ENCODE data around the gene PDGFA. TPM values are rescaled to one million over a fixed set of nuclear protein-coding genes. Genes with fewer than 3 reads are reported as not detected.

PDGFA gene
- total RNA-seq, 5 donors from 2014 or later (not counting 1 experiment from before 2014, with no cell fraction given) = 0.58 to 0.85 (median 0.74) TPM; not detected in 1

- H3K36me3 Mint-ChIP-seq = no peaks in the 10 kb centered on the region
- H3K36me3 ChIP-seq (ENCODE audit: control insufficient read depth in 2 of 2, extremely low read depth in 1 of 2, insufficient read depth in 1 of 2, low read length in 1 of 2) = no peaks in the 10 kb centered on the region
- ChIA-PET POLR2A (no interaction called here), CTCF (no interaction called here)
- no peaks in the 10 kb centered on the region for H3K9me3 ChIP-seq
- DNase-seq (no peak), ATAC-seq (replicated peaks in 1 of 4) (no peak)
- H3K27me3 Mint-ChIP-seq = peaks cover 0 to 25% of the 10 kb centered on the region in 2 donors
- H3K4me1 Mint-ChIP-seq = peaks cover 9 to 16% (median 16%) of the 10 kb centered on the region in 3 donors
- no peaks in the 10 kb centered on the region for H3K9me3 Mint-ChIP-seq
- 79% methylated on average over 17 of the region's 27 CpGs for WGBS (ENCODE audit: insufficient coverage)
- H3K27ac Mint-ChIP-seq = no peak overlapping the region
- H3K4me3 ChIP-seq (ENCODE audit: control insufficient read depth in 1 of 2, extremely low read depth in 1 of 2, low read length in 1 of 2) = no peak overlapping the region
- no peak overlapping the region for H3K4me3 Mint-ChIP-seq
- H3K27me3 ChIP-seq (replicated peaks in 1 of 2; ENCODE audit: control insufficient read depth in 2 of 2, extremely low read depth in 1 of 2, insufficient read depth in 2 of 2, low read length in 1 of 2) = peaks cover 0 to 44% of the 10 kb centered on the region in 2 experiments
- H3K27ac ChIP-seq (ENCODE audit: low read length) = no peak overlapping the region
- peaks cover 7 to 23% of the 10 kb centered on the region in 2 experiments for H3K4me1 ChIP-seq (ENCODE audit: control insufficient read depth in 1 of 2, extremely low read depth in 1 of 2, insufficient read depth in 2 of 2, low read length in 2 of 2)
These were observed 65.9 kb downstream of the PDGFA start for GRCh38 chr7:453597-454306.

GRCh38 chr7:452791-453455 lies 66.7 kb downstream of the PDGFA start:
- no peaks in the 10 kb centered on the region for H3K36me3 Mint-ChIP-seq
- ATAC-seq (replicated peaks in 1 of 4) (no peak), DNase-seq (no peak)
- WGBS (ENCODE audit: insufficient coverage) = 68% methylated on average over 19 of the region's 21 CpGs
- Histone ChIP-seq H3K27ac (ENCODE audit: low read length) (no peak overlapping the region), H3K36me3 (ENCODE audit: control insufficient read depth in 2 of 2, extremely low read depth in 1 of 2, insufficient read depth in 1 of 2, low read length in 1 of 2) (no peaks in the 10 kb centered on the region), H3K4me1 (ENCODE audit: control insufficient read depth in 1 of 2, extremely low read depth in 1 of 2, insufficient read depth in 2 of 2, low read length in 2 of 2) (peaks cover 7 to 23% of the 10 kb centered on the region in 2 experiments), H3K27me3 (replicated peaks in 1 of 2; ENCODE audit: control insufficient read depth in 2 of 2, extremely low read depth in 1 of 2, insufficient read depth in 2 of 2, low read length in 1 of 2) (peaks cover 0 to 41% of the 10 kb centered on the region in 2 experiments), H3K9me3 (no peaks in the 10 kb centered on the region), H3K4me3 (ENCODE audit: control insufficient read depth in 1 of 2, extremely low read depth in 1 of 2, low read length in 1 of 2) (no peak overlapping the region)
- no peak overlapping the region for H3K4me3 Mint-ChIP-seq
- ChIA-PET POLR2A (no interaction called here), CTCF (no interaction called here)
- H3K4me1 Mint-ChIP-seq = peaks cover 9 to 16% (median 16%) of the 10 kb centered on the region in 3 donors
- peaks cover 0 to 25% of the 10 kb centered on the region in 2 donors for H3K27me3 Mint-ChIP-seq
- no peak overlapping the region for H3K27ac Mint-ChIP-seq
- no peaks in the 10 kb centered on the region for H3K9me3 Mint-ChIP-seq

GRCh38 chr7:452226-452751 lies 67.4 kb downstream of the PDGFA start:
- no peak for DNase-seq
- Mint-ChIP-seq H3K4me1 (peaks cover 9 to 16% (median 16%) of the 10 kb centered on the region in 3 donors), H3K27me3 (peaks cover 0 to 25% of the 10 kb centered on the region in 2 donors), H3K4me3 (peak overlapping the region in 1 of 3 donors; percentile 77), H3K27ac (no peak overlapping the region), H3K9me3 (no peaks in the 10 kb centered on the region), H3K36me3 (no peaks in the 10 kb centered on the region)
- H3K4me3 ChIP-seq (ENCODE audit: control insufficient read depth in 1 of 2, extremely low read depth in 1 of 2, low read length in 1 of 2) = no peak overlapping the region
- peaks cover 0 to 41% of the 10 kb centered on the region in 2 experiments for H3K27me3 ChIP-seq (replicated peaks in 1 of 2; ENCODE audit: control insufficient read depth in 2 of 2, extremely low read depth in 1 of 2, insufficient read depth in 2 of 2, low read length in 1 of 2)
- CTCF ChIA-PET = no interaction called here
- H3K27ac ChIP-seq (ENCODE audit: low read length) = no peak overlapping the region
- no peak for ATAC-seq (replicated peaks in 1 of 4)
- no peaks in the 10 kb centered on the region for H3K9me3 ChIP-seq
- POLR2A ChIA-PET = interaction anchor here in 1 of 2 donors (0.6 kb wide), 1 partner anchor 316 kb away, joined by 5 read pairs; no protein-coding TSS in a partner anchor
- H3K4me1 ChIP-seq (ENCODE audit: control insufficient read depth in 1 of 2, extremely low read depth in 1 of 2, insufficient read depth in 2 of 2, low read length in 2 of 2) = peaks cover 7 to 23% of the 10 kb centered on the region in 2 experiments
- 55% methylated on average over 30 of the region's 30 CpGs for WGBS (ENCODE audit: insufficient coverage)
- H3K36me3 ChIP-seq (ENCODE audit: control insufficient read depth in 2 of 2, extremely low read depth in 1 of 2, insufficient read depth in 1 of 2, low read length in 1 of 2) = no peaks in the 10 kb centered on the region

GRCh38 chr7:451255-452225 lies 68.1 kb downstream of the PDGFA start:
- no peak overlapping the region for H3K4me3 ChIP-seq (ENCODE audit: control insufficient read depth in 1 of 2, extremely low read depth in 1 of 2, low read length in 1 of 2)
- H3K36me3 Mint-ChIP-seq = no peaks in the 10 kb centered on the region
- no peak overlapping the region for H3K27ac ChIP-seq (ENCODE audit: low read length)
- peaks cover 0 to 25% of the 10 kb centered on the region in 2 donors for H3K27me3 Mint-ChIP-seq
- DNase-seq (no peak), ATAC-seq (replicated peaks in 1 of 4) (no peak)
- ChIA-PET POLR2A (interaction anchor here in 1 of 2 donors (0.6 to 0.7 kb wide), 2 partner anchors 20 to 317 kb away, joined by 5 to 19 read pairs; no protein-coding TSS in a partner anchor), CTCF (interaction anchor here in 1 of 2 donors (0.6 kb wide), 1 partner anchor 20 kb away, joined by 3 read pairs; no protein-coding TSS in a partner anchor)
- peak overlapping the region in 1 of 3 donors; percentile 77 for H3K4me3 Mint-ChIP-seq
- H3K9me3 Mint-ChIP-seq = no peaks in the 10 kb centered on the region
- no peaks in the 10 kb centered on the region for H3K9me3 ChIP-seq
- H3K27ac Mint-ChIP-seq = no peak overlapping the region
- peaks cover 0 to 41% of the 10 kb centered on the region in 2 experiments for H3K27me3 ChIP-seq (replicated peaks in 1 of 2; ENCODE audit: control insufficient read depth in 2 of 2, extremely low read depth in 1 of 2, insufficient read depth in 2 of 2, low read length in 1 of 2)
- 64% methylated on average over 17 of the region's 24 CpGs for WGBS (ENCODE audit: insufficient coverage)
- H3K4me1 Mint-ChIP-seq = peaks cover 9 to 16% (median 16%) of the 10 kb centered on the region in 3 donors
- H3K36me3 ChIP-seq (ENCODE audit: control insufficient read depth in 2 of 2, extremely low read depth in 1 of 2, insufficient read depth in 1 of 2, low read length in 1 of 2) = no peaks in the 10 kb centered on the region
- peaks cover 7 to 23% of the 10 kb centered on the region in 2 experiments for H3K4me1 ChIP-seq (ENCODE audit: control insufficient read depth in 1 of 2, extremely low read depth in 1 of 2, insufficient read depth in 2 of 2, low read length in 2 of 2)

- ChIA-PET POLR2A (interaction anchor here in 1 of 2 donors (0.7 kb wide), 1 partner anchor 21 kb away, joined by 19 read pairs; no protein-coding TSS in a partner anchor), CTCF (interaction anchor here in 1 of 2 donors (0.6 kb wide), 1 partner anchor 21 kb away, joined by 3 read pairs; no protein-coding TSS in a partner anchor)
- H3K27me3 Mint-ChIP-seq = peaks cover 0 to 25% of the 10 kb centered on the region in 2 donors
- H3K27ac Mint-ChIP-seq = no peak overlapping the region
- H3K4me1 Mint-ChIP-seq = peaks cover 9 to 16% (median 16%) of the 10 kb centered on the region in 3 donors
- Histone ChIP-seq H3K9me3 (no peaks in the 10 kb centered on the region), H3K4me3 (ENCODE audit: control insufficient read depth in 1 of 2, extremely low read depth in 1 of 2, low read length in 1 of 2) (peak overlapping the region in 1 of 2 donors; percentile 19), H3K27me3 (replicated peaks in 1 of 2; ENCODE audit: control insufficient read depth in 2 of 2, extremely low read depth in 1 of 2, insufficient read depth in 2 of 2, low read length in 1 of 2) (peaks cover 0 to 43% of the 10 kb centered on the region in 2 experiments), H3K27ac (ENCODE audit: low read length) (no peak overlapping the region), H3K36me3 (ENCODE audit: control insufficient read depth in 2 of 2, extremely low read depth in 1 of 2, insufficient read depth in 1 of 2, low read length in 1 of 2) (no peaks in the 10 kb centered on the region), H3K4me1 (ENCODE audit: control insufficient read depth in 1 of 2, extremely low read depth in 1 of 2, insufficient read depth in 2 of 2, low read length in 2 of 2) (peaks cover 7 to 23% of the 10 kb centered on the region in 2 experiments)
- no peaks in the 10 kb centered on the region for H3K36me3 Mint-ChIP-seq
- DNase-seq = no peak
- H3K9me3 Mint-ChIP-seq = no peaks in the 10 kb centered on the region
- WGBS (ENCODE audit: insufficient coverage) = 31% methylated on average over 8 of the region's 10 CpGs
- peak overlapping the region in 1 of 3 donors; percentile 77 for H3K4me3 Mint-ChIP-seq
- ATAC-seq (replicated peaks in 1 of 4) = peak in 2 of 4 experiments; percentile 28 to 44
These were observed 68.9 kb downstream of the PDGFA start for GRCh38 chr7:450741-451140.
